Liver (tissue), 9 donors: ENCODE results near the gene CENPX. TPM values are rescaled to one million over a fixed set of nuclear protein-coding genes. Genes with fewer than 3 reads are reported as not detected.

ENCODE experiments used
- DNase-seq: peaks from one replicate; pipeline ENCODE4 v3.0.0-alpha.2; 2017; ENCODE audit warnings: low spot score
- H3K27ac ChIP-seq, 2 donors: one replicate each; pipeline ENCODE4 v1.7.0; 2013; ENCODE audit warnings: inconsistent platforms in 2 of 2, low read length in 2 of 2, control low read depth in 1 of 2, low read depth in 1 of 2, mild to moderate bottlenecking in 1 of 2
- H3K27me3 ChIP-seq, 4 donors: one replicate each; pipeline versions ENCODE4 v1.6.1 to v1.7.0; 2013; ENCODE audit warnings: low read length in 3 of 4, inconsistent platforms in 1 of 4, mild to moderate bottlenecking in 1 of 4, moderate library complexity in 1 of 4; ENCODE audit not compliant: control insufficient read depth in 4 of 4, insufficient read depth in 4 of 4
- H3K36me3 ChIP-seq, 4 donors: one replicate each; pipeline versions ENCODE4 v1.6.1 to v1.7.0; 2013; ENCODE audit warnings: low read length in 3 of 4, mild to moderate bottlenecking in 3 of 4, low read depth in 1 of 4, moderate library complexity in 1 of 4; ENCODE audit not compliant: control insufficient read depth in 4 of 4, insufficient read depth in 3 of 4
- H3K4me1 ChIP-seq, 4 donors: one replicate each; pipeline versions ENCODE4 v1.6.1 to v1.7.0; 2013; ENCODE audit warnings: low read length in 3 of 4, mild to moderate bottlenecking in 3 of 4, moderate library complexity in 1 of 4; ENCODE audit not compliant: control insufficient read depth in 4 of 4, insufficient read depth in 4 of 4
- H3K4me3 ChIP-seq, 3 donors: one replicate each; pipeline versions ENCODE4 v1.6.1 to v1.7.0; 2013; ENCODE audit warnings: low read length in 3 of 3, control low read depth in 1 of 3, low read depth in 1 of 3, mild to moderate bottlenecking in 1 of 3
- H3K9ac ChIP-seq, 2 donors: one replicate each; pipeline ENCODE4 v1.7.0; 2013; ENCODE audit warnings: low read length in 2 of 2, mild to moderate bottlenecking in 2 of 2, moderate library complexity in 2 of 2, control low read depth in 1 of 2, low read depth in 1 of 2
- H3K9me3 ChIP-seq, 4 donors: one replicate each; pipeline versions ENCODE4 v1.6.1 to v1.7.0; 2013; ENCODE audit warnings: low read length in 3 of 4; ENCODE audit not compliant: control insufficient read depth in 4 of 4
- EGR1 ChIP-seq, 2 donors: IDR thresholded peaks; 2 replicates each; pipeline ENCODE4 v1.6.1; 2016 to 2018; ENCODE audit warnings: antibody characterized with exemption in 2 of 2, low read depth in 2 of 2
- FOXA2 ChIP-seq: IDR thresholded peaks from 2 replicates; pipeline ENCODE4 v1.6.1; 2016; ENCODE audit warnings: antibody characterized with exemption
- GABPA ChIP-seq, 2 donors: IDR thresholded peaks in 1 of 2; conservative IDR thresholded peaks in 1 of 2; 2 replicates each; pipeline ENCODE4 v1.6.1; 2016; ENCODE audit warnings: antibody characterized with exemption in 2 of 2, mild to moderate bottlenecking in 1 of 2, moderate library complexity in 1 of 2
- HNF4A ChIP-seq, 2 donors: conservative IDR thresholded peaks; 2 replicates each; pipeline ENCODE4 v1.6.1; 2016; ENCODE audit warnings: antibody characterized with exemption in 2 of 2, mild to moderate bottlenecking in 2 of 2
- JUND ChIP-seq, 2 donors: IDR thresholded peaks; 2 replicates each; pipeline ENCODE4 v1.6.1; 2016; ENCODE audit warnings: antibody characterized with exemption in 2 of 2
- NR2F2 ChIP-seq: IDR thresholded peaks from 2 replicates; pipeline ENCODE4 v1.6.1; 2016; ENCODE audit warnings: antibody characterized with exemption
- RAD21 ChIP-seq, 2 donors: IDR thresholded peaks; 2 replicates each; pipeline ENCODE4 v1.6.1; 2016; ENCODE audit warnings: antibody characterized with exemption in 2 of 2, mild to moderate bottlenecking in 2 of 2
- RXRA ChIP-seq, 2 donors: IDR thresholded peaks; 2 replicates each; pipeline ENCODE4 v1.6.1; 2017 to 2018; ENCODE audit warnings: antibody characterized with exemption in 2 of 2, mild to moderate bottlenecking in 1 of 2
- SP1 ChIP-seq: IDR thresholded peaks from 2 replicates; pipeline ENCODE4 v1.6.1; 2018; ENCODE audit warnings: antibody characterized with exemption, mild to moderate bottlenecking
- YY1 ChIP-seq: IDR thresholded peaks from 2 replicates; pipeline ENCODE4 v1.6.1; 2016; ENCODE audit warnings: antibody characterized with exemption, mild to moderate bottlenecking
- WGBS: extraction: QIAGEN DNeasy Blood & Tissue Kit; methylation state at CpG from one replicate; pipeline ENCODE4 v1.1.7; 2013; 5-methylcytosine and 5-hydroxymethylcytosine counted together
- polyA plus RNA-seq, 2 donors: library from polyadenylated mRNA; stranded (reverse) in 1 of 2; unstranded in 1 of 2; fragments of 200-250 nt in 1 of 2; fragments of >200 nt in 1 of 2; fragmentation: Nextera tagmentation in 1 of 2; extraction: Ambion mirVana in 1 of 2; gene quantifications; one replicate each; pipeline versions ENCODE4 v1.2.1 to v1.2.3, GENCODE V29; 2013 to 2015
- total RNA-seq, 2 donors: library from RNA; depleted of rRNA; stranded (reverse); fragments of >200 nt; gene quantifications; one replicate each; pipeline ENCODE4 v1.2.3, GENCODE V29; 2014
- TF ChIP-seq, protein P1 (sequence below): IDR thresholded peaks from 2 replicates; pipeline ENCODE4 v1.6.1; 2016; ENCODE audit warnings: antibody characterized with exemption, mild to moderate bottlenecking
- TF ChIP-seq, protein P2 (sequence below): fragments of 150-350 bp; IDR thresholded peaks from 2 replicates; pipeline ENCODE4 v1.5.1; 2017; ENCODE audit warnings: improper control_type of control experiment, low read depth, low read length; ENCODE audit not compliant: missing input control
- TF ChIP-seq, protein P3 (sequence below): IDR thresholded peaks from 2 replicates; pipeline ENCODE4 v1.6.1; 2016; ENCODE audit warnings: antibody characterized with exemption
- TF ChIP-seq, protein P4 (sequence below): IDR thresholded peaks from 2 replicates; pipeline ENCODE4 v1.6.1; 2016; ENCODE audit warnings: antibody characterized with exemption
- donor health status: healthy.
- donor health status: healthy.
- donor health status: healthy.
- donor health status: healthy.
- donor health status: healthy.

CENPX gene
- total and polyA plus RNA-seq, 4 donors = 22.5 to 83.9 (median 44.9) TPM

DNA sequence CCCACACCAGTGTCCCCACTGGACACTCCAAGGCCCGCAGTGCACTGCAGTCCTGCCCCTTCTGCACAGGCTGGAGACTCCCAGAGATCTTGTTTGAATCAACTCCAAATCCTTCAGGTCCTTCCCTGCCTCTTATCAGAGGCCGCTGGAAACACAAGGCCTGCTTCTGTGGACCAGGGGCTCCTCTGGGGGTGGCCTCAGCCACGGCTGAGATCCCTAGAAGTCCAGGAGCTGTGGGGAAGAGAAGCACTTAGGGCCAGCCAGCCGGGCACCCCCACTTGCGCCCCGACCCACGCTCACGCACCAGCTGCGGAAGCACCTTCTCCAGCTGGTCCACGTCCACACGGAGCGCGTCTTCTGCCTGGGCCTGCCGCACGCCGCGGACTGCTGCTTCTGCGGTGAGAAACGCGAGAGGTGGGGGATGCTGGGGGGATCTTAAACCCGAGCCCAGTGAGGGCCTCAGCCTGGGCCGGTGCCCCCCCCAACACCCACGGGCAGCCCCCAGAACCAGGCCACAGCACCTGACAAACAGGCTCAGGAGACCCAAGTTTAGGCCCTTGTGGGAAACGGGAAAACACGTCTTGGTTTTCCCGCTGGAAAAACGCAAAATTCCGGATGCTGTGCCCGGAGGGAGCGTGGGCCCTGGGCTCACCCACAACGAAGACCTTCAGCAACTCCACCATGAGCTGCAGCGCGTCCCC, 3.5 kb downstream of the CENPX start (continued):
- TF ChIP-seq EGR1 (IDR thresholded peaks at IDR 0.05; ENCODE audit: low read depth in 2 of 2) (no peak), RXRA (IDR thresholded peaks at IDR 0.05) (no peak), SP1 (no peak)

DNA sequence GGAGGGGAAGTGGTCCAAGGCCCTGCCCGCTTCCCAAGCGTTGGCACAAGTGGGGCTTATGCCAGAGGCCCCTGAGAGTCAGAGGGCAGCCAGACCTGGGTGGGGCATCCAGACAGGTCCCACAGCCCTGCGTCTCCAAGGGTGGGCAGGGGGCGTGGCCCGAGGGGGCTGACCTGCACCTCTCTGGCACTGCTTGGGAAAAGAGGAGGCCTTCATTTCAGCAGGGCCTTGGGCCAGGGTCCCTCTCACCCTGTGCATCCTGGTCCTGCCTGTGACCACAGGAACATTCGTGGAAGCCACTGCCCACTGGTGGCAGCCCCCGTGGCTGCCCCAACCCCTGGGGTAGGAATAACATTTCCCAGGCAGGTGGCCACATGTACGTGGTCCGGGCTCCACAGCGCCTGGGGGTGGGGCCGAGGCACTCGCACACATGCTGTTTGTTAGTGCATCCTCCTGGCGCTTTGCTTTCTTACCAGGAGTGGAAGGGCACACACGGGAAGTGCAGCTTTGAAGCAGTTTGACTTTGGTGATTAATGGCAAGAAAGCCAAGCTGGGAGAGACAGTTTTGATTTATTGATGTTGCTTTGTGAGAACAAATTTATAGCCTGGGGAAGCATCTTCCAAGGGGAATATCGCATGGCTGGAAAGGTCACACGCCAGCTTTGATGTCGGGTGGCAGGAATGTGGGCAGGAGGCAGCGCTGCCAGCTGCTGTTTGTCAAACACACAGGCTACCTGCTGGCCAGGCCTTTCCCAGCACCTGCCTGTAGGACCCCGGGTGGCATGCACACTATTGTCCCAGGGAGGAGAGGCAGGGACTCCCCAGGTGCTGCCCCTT, 4.3 kb downstream of the CENPX start:
- 73% methylated on average over 19 of the region's 19 CpGs for WGBS
- no peak overlapping the region for H3K27ac ChIP-seq
- H3K9me3 ChIP-seq = no peaks in the 10 kb centered on the region
- H3K4me1 ChIP-seq = peaks cover 5 to 35% (median 23%) of the 10 kb centered on the region in 4 donors
- TF ChIP-seq FOXA2 = no peak
- TF ChIP-seq EGR1 (IDR thresholded peaks at IDR 0.05; ENCODE audit: low read depth in 2 of 2) = no peak
- TF ChIP-seq, protein P1, sequence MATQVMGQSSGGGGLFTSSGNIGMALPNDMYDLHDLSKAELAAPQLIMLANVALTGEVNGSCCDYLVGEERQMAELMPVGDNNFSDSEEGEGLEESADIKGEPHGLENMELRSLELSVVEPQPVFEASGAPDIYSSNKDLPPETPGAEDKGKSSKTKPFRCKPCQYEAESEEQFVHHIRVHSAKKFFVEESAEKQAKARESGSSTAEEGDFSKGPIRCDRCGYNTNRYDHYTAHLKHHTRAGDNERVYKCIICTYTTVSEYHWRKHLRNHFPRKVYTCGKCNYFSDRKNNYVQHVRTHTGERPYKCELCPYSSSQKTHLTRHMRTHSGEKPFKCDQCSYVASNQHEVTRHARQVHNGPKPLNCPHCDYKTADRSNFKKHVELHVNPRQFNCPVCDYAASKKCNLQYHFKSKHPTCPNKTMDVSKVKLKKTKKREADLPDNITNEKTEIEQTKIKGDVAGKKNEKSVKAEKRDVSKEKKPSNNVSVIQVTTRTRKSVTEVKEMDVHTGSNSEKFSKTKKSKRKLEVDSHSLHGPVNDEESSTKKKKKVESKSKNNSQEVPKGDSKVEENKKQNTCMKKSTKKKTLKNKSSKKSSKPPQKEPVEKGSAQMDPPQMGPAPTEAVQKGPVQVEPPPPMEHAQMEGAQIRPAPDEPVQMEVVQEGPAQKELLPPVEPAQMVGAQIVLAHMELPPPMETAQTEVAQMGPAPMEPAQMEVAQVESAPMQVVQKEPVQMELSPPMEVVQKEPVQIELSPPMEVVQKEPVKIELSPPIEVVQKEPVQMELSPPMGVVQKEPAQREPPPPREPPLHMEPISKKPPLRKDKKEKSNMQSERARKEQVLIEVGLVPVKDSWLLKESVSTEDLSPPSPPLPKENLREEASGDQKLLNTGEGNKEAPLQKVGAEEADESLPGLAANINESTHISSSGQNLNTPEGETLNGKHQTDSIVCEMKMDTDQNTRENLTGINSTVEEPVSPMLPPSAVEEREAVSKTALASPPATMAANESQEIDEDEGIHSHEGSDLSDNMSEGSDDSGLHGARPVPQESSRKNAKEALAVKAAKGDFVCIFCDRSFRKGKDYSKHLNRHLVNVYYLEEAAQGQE = no peak
- no peak for TF ChIP-seq YY1
- TF ChIP-seq NR2F2 = no peak
- TF ChIP-seq RAD21 (IDR thresholded peaks at IDR 0.05) = no peak
- TF ChIP-seq, protein P2, sequence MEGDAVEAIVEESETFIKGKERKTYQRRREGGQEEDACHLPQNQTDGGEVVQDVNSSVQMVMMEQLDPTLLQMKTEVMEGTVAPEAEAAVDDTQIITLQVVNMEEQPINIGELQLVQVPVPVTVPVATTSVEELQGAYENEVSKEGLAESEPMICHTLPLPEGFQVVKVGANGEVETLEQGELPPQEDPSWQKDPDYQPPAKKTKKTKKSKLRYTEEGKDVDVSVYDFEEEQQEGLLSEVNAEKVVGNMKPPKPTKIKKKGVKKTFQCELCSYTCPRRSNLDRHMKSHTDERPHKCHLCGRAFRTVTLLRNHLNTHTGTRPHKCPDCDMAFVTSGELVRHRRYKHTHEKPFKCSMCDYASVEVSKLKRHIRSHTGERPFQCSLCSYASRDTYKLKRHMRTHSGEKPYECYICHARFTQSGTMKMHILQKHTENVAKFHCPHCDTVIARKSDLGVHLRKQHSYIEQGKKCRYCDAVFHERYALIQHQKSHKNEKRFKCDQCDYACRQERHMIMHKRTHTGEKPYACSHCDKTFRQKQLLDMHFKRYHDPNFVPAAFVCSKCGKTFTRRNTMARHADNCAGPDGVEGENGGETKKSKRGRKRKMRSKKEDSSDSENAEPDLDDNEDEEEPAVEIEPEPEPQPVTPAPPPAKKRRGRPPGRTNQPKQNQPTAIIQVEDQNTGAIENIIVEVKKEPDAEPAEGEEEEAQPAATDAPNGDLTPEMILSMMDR = no peak
- TF ChIP-seq, protein P3, sequence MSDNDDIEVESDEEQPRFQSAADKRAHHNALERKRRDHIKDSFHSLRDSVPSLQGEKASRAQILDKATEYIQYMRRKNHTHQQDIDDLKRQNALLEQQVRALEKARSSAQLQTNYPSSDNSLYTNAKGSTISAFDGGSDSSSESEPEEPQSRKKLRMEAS = no peak
- TF ChIP-seq GABPA (IDR thresholded peaks at IDR 0.05 in 1 of 2, conservative IDR thresholded peaks at IDR 0.05 in 1 of 2) = no peak
- TF ChIP-seq SP1 = no peak
- no peak for TF ChIP-seq HNF4A (conservative IDR thresholded peaks at IDR 0.05)
- no peak for TF ChIP-seq JUND (IDR thresholded peaks at IDR 0.05)
- TF ChIP-seq, protein P4, sequence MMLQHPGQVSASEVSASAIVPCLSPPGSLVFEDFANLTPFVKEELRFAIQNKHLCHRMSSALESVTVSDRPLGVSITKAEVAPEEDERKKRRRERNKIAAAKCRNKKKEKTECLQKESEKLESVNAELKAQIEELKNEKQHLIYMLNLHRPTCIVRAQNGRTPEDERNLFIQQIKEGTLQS = no peak
- H3K36me3 ChIP-seq = peaks cover 0 to under 1% (median 0%) of the 10 kb centered on the region in 4 donors
- no peak overlapping the region for H3K4me3 ChIP-seq
- H3K9ac ChIP-seq = no peak overlapping the region
- no peak for DNase-seq
- no peaks in the 10 kb centered on the region for H3K27me3 ChIP-seq
